ENCODE data around the gene NTN1.

The NTN1 gene

GRCh38 chr17:9032583-9032982, 11.3 kb downstream of the NTN1 start:
- TF ChIP-seq CTCF (IDR thresholded peaks at IDR 0.05; ENCODE audit: low read depth, low read length) (no peak), EZH2phosphoT487 (IDR thresholded peaks at IDR 0.05; ENCODE audit: low read depth) (no peak)
- Histone ChIP-seq H4K20me1 (ENCODE audit: insufficient read depth, low read length) (no peaks in the 10 kb centered on the region), H3K9me3 (ENCODE audit: insufficient read depth, low read length) (no peaks in the 10 kb centered on the region), H3K36me3 (replicated peaks; ENCODE audit: low read depth, low read length) (no peaks in the 10 kb centered on the region), H2AFZ (ENCODE audit: low read depth, low read length) (no peak overlapping the region), H3K4me2 (ENCODE audit: low read length) (no peak overlapping the region), H3K27me3 (ENCODE audit: low read depth, low read length) (no peaks in the 10 kb centered on the region), H3K9ac (ENCODE audit: low read length) (no peak overlapping the region), H3K27ac (ENCODE audit: low read length) (no peak overlapping the region), H3K4me3 (ENCODE audit: low read length) (no peak overlapping the region), H3K79me2 (ENCODE audit: low read length) (no peaks in the 10 kb centered on the region), H3K4me1 (ENCODE audit: low read length) (no peaks in the 10 kb centered on the region)

GRCh38 chr17:9035249-9035648, 13.9 kb downstream of the NTN1 start:
- Histone ChIP-seq H3K4me1 (ENCODE audit: low read length) (no peaks in the 10 kb centered on the region), H4K20me1 (ENCODE audit: insufficient read depth, low read length) (no peaks in the 10 kb centered on the region), H3K4me2 (ENCODE audit: low read length) (no peak overlapping the region), H3K27ac (ENCODE audit: low read length) (no peak overlapping the region), H3K9me3 (ENCODE audit: insufficient read depth, low read length) (no peaks in the 10 kb centered on the region), H2AFZ (ENCODE audit: low read depth, low read length) (no peak overlapping the region), H3K27me3 (ENCODE audit: low read depth, low read length) (no peaks in the 10 kb centered on the region), H3K36me3 (replicated peaks; ENCODE audit: low read depth, low read length) (peaks cover 4% of the 10 kb centered on the region), H3K79me2 (ENCODE audit: low read length) (no peaks in the 10 kb centered on the region), H3K9ac (ENCODE audit: low read length) (no peak overlapping the region), H3K4me3 (ENCODE audit: low read length) (no peak overlapping the region)
- no peak for TF ChIP-seq CTCF (IDR thresholded peaks at IDR 0.05; ENCODE audit: low read depth, low read length)
- TF ChIP-seq EZH2phosphoT487 (IDR thresholded peaks at IDR 0.05; ENCODE audit: low read depth), result no peak

GRCh38 chr17:9036336-9036735, 15.0 kb downstream of the NTN1 start:
- H3K79me2 ChIP-seq (ENCODE audit: low read length), result no peaks in the 10 kb centered on the region

GRCh38 chr17:9037736-9038135, 16.4 kb downstream of the NTN1 start:
- no peaks in the 10 kb centered on the region for H3K9me3 ChIP-seq (ENCODE audit: insufficient read depth, low read length)
- H3K9ac ChIP-seq (ENCODE audit: low read length), result no peak overlapping the region
- no peaks in the 10 kb centered on the region for H3K79me2 ChIP-seq (ENCODE audit: low read length)
- no peak overlapping the region for H2AFZ ChIP-seq (ENCODE audit: low read depth, low read length)
- no peak overlapping the region for H3K4me3 ChIP-seq (ENCODE audit: low read length)
- no peak for TF ChIP-seq CTCF (IDR thresholded peaks at IDR 0.05; ENCODE audit: low read depth, low read length)
- no peak for TF ChIP-seq EZH2phosphoT487 (IDR thresholded peaks at IDR 0.05; ENCODE audit: low read depth)
- no peak overlapping the region for H3K4me2 ChIP-seq (ENCODE audit: low read length)
- peaks cover 4% of the 10 kb centered on the region for H3K36me3 ChIP-seq (replicated peaks; ENCODE audit: low read depth, low read length)
- H4K20me1 ChIP-seq (ENCODE audit: insufficient read depth, low read length), result no peaks in the 10 kb centered on the region
- H3K4me1 ChIP-seq (ENCODE audit: low read length), result no peaks in the 10 kb centered on the region
- no peak overlapping the region for H3K27ac ChIP-seq (ENCODE audit: low read length)
- no peaks in the 10 kb centered on the region for H3K27me3 ChIP-seq (ENCODE audit: low read depth, low read length)

More at GRCh38 chr17:9036336-9036735, 15.0 kb downstream of the NTN1 start:
- Histone ChIP-seq H3K9ac (ENCODE audit: low read length) (no peak overlapping the region), H3K9me3 (ENCODE audit: insufficient read depth, low read length) (no peaks in the 10 kb centered on the region), H3K4me2 (ENCODE audit: low read length) (no peak overlapping the region), H3K36me3 (replicated peaks; ENCODE audit: low read depth, low read length) (peaks cover 4% of the 10 kb centered on the region), H3K4me1 (ENCODE audit: low read length) (no peaks in the 10 kb centered on the region), H3K27me3 (ENCODE audit: low read depth, low read length) (no peaks in the 10 kb centered on the region), H3K27ac (ENCODE audit: low read length) (no peak overlapping the region), H2AFZ (ENCODE audit: low read depth, low read length) (no peak overlapping the region), H4K20me1 (ENCODE audit: insufficient read depth, low read length) (no peaks in the 10 kb centered on the region), H3K4me3 (ENCODE audit: low read length) (no peak overlapping the region)
- no peak for TF ChIP-seq EZH2phosphoT487 (IDR thresholded peaks at IDR 0.05; ENCODE audit: low read depth)
- TF ChIP-seq CTCF (IDR thresholded peaks at IDR 0.05; ENCODE audit: low read depth, low read length), result no peak

Measured in OCI-LY3 (cell line).